Upper lobe of left lung (tissue), 4 donors: Measurements from ENCODE around the gene TRAPPC11.

Experiments used
- CTCF ChIP-seq, 6 experiments: fragments of 450-650 bp in 4 of 6; fragments of 200-600 bp in 2 of 6; sonication (generic) in 2 of 6; IDR thresholded peaks; one replicate each; pipeline ENCODE4 v1.5.1; 2016 to 2019; ENCODE audit warnings: antibody characterized with exemption in 6 of 6
- EP300 ChIP-seq, 4 donors: sonication (generic); formaldehyde crosslinking; IDR thresholded peaks; one replicate each; pipeline ENCODE4 v1.5.1; 2017; ENCODE audit warnings: antibody characterized with exemption in 4 of 4, control low read depth in 2 of 4
- POLR2AphosphoS5 ChIP-seq, 2 donors: sonication (generic); formaldehyde crosslinking; IDR thresholded peaks; one replicate each; pipeline ENCODE4 v1.5.1; 2017; ENCODE audit warnings: antibody characterized with exemption in 2 of 2

- TF ChIP-seq CTCF (IDR thresholded peaks at IDR 0.05) (no peak), EP300 (IDR thresholded peaks at IDR 0.05) (no peak), POLR2AphosphoS5 (IDR thresholded peaks at IDR 0.05) (no peak)
Measured at GRCh38 chr4:183716302-183716701, 57.2 kb downstream of the TRAPPC11 start.
